ENCODE measurements around the gene AHRR. TPM values are rescaled to one million over a fixed set of nuclear protein-coding genes. Genes with fewer than 3 reads are reported as not detected.
A peak's percentile ranks its signal among the peaks of the same experiment; 100 is the strongest.

The AHRR gene
- total and polyA plus RNA-seq, 9 of the 15 experiments (the other 6 are each of a cell fraction or from before 2014, with no cell fraction given), result 0.06 to 1.6 (median 0.75) TPM; not detected in 1

GRCh38 chr5:351084-351920 lies 29.8 kb downstream of the AHRR start:
- ATAC-seq, result no peak
- no TSS peak for BruUV-seq (replicated peaks)

More at GRCh38 chr5:351084-351920, 29.8 kb downstream of the AHRR start:
- no peaks in the 10 kb centered on the region for H3K79me2 ChIP-seq (ENCODE audit: control insufficient read depth, insufficient read depth, low read length)
- POLR2A ChIA-PET, result interaction anchor here (0.6 to 1.2 kb wide), 3 partner anchors 11 to 15 kb away, joined by 3 to 5 read pairs (median 4); no protein-coding TSS in a partner anchor
- no peak overlapping the region for H3K4me2 ChIP-seq (ENCODE audit: insufficient read depth, low read length)
- H4K20me1 ChIP-seq (replicated peaks; ENCODE audit: control insufficient read depth, insufficient read depth, low read length), result peaks cover 12% of the 10 kb centered on the region
- intact Hi-C loops (cut with micrococcal nuclease), result no loop called here
- H3K9me1 ChIP-seq (ENCODE audit: control insufficient read depth, insufficient read depth, low read length), result no peaks in the 10 kb centered on the region
- H3K27ac ChIP-seq (ENCODE audit: extremely low read depth, low read depth, low read length), result no peak overlapping the region
- peaks cover 0 to 6% of the 10 kb centered on the region in 2 experiments; a peak in 1 of 5 replicates for H3K4me1 ChIP-seq (replicated peaks in 1 of 2; ENCODE audit: control insufficient read depth in 2 of 2, insufficient read depth in 2 of 2, low read length in 2 of 2)
- WGBS (ENCODE audit: insufficient coverage, low coverage, missing lambda C conversion rate), result 10% methylated on average over 19 of the region's 19 CpGs
- no peak overlapping the region for H3K9ac ChIP-seq (ENCODE audit: insufficient read depth in 1 of 2, low read depth in 2 of 2, low read length in 2 of 2)
- CTCF ChIA-PET (ENCODE audit: low intra/inter-chr PET ratio), result no interaction called here
- H3K4me3 ChIP-seq, result no peak overlapping the region
- no peaks in the 10 kb centered on the region for H3K9me3 ChIP-seq (replicated peaks; ENCODE audit: control insufficient read depth, insufficient read depth, low read depth, low read length)
- peak; percentile 95 for TF ChIP-seq ZNF146 (CRISPR knock-in tag; IDR thresholded peaks at IDR 0.05; ENCODE audit: unreplicated experiment)
- no peak for TF ChIP-seq PRPF4 (IDR thresholded peaks at IDR 0.05; ENCODE audit: insufficient read depth, low read depth, low read length, poor library complexity, severe bottlenecking)
- no peak for TF ChIP-seq RAD51 (IDR thresholded peaks at IDR 0.05; ENCODE audit: borderline replicate concordance, low read depth)
- TF ChIP-seq SFPQ (IDR thresholded peaks at IDR 0.05; ENCODE audit: low read depth, low read length), result no peak
- TF ChIP-seq ZNF274 (IDR thresholded peaks at IDR 0.05; ENCODE audit: borderline replicate concordance, low read depth, low read length), result no peak
- no peak for TF ChIP-seq HMG20B (CRISPR knock-in tag; IDR thresholded peaks at IDR 0.05)
- TF ChIP-seq RBM25 (IDR thresholded peaks at IDR 0.05; ENCODE audit: low read depth, low read length, severe bottlenecking), result peak; percentile 69
- TF ChIP-seq KLF16 (IDR thresholded peaks at IDR 0.05), result no peak
- no peak overlapping the region for H2AFZ ChIP-seq (ENCODE audit: low read depth, low read length)
- no peaks in the 10 kb centered on the region for H3K36me3 ChIP-seq (ENCODE audit: control insufficient read depth, insufficient read depth, low read length)
- in situ Hi-C loops (cut with MboI), result no loop called here
- peaks cover 41 to 71% of the 10 kb centered on the region in 2 experiments for H3K27me3 ChIP-seq (ENCODE audit: control insufficient read depth in 2 of 2, insufficient read depth in 2 of 2, low read length in 2 of 2)
- no peak for FAIRE-seq
- DNase-seq (ENCODE audit: extremely low read depth in 1 of 4, low spot score in 3 of 4), result no peak
